GM21526 (cell line): Measurements from ENCODE around the gene BZW2.

Experiments used
- ATAC-seq: cut with Tn5 transposase; IDR thresholded peaks from one replicate; pipeline ENCODE4 v1.9.1; 2021; ENCODE audit warnings: moderate library complexity; ENCODE audit not compliant: unreplicated experiment, low FRiP score

Gene BZW2

DNA sequence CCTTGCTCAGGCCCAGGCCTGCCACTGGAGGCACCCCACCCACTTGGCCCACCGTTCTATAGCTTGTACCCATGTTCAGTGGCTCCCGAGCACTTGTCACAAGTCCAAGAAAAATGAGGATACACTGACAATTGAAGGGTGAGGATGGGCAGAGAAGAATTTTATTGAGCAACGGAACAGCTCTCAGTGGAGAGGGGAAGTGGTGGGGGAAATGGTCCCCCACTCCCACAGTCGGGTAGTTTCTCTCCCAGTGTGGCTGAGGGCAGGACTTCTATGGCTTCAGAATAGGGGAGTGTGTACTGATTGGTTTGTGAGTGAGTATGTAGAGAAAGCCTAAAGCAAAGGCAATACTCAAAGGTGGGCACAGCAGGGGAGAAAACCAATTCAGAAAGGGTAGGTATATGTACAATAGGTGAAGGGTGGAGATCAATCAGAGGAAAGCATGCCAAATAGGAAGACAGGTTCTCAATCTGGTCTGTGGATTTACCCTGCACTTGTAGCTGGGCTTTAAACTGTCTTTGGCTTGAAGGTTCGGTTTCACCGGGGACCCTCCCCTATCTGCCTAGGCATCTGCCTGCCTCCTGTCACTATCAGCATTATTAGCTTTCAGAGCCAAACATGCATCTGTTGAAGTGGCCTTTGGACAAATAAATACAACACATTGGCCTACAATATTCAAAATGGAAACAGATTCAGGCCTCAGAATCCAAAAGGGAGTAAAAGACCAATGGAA lies 98.7 kb downstream of the BZW2 start:
- no peak for ATAC-seq

DNA sequence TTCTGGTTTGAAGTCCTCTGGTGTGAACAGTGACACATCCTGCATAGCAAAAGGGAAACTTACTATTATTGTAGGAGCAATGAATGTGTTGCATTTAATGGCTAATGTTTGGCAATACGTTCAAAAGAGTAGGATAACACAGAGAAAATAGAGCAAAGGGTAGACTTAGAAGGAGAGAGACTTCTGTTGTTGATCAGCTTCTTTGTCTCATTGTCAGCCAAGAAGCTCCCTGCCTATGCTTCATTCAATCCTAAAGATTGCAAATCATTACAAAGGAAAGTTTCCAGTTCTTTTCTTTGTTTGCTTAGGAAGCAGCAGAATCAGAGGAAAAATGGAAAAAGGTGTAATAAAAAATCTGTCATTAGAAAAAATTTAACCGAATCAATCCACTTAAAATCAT lies 99.7 kb downstream of the BZW2 start:
- no peak for ATAC-seq

DNA sequence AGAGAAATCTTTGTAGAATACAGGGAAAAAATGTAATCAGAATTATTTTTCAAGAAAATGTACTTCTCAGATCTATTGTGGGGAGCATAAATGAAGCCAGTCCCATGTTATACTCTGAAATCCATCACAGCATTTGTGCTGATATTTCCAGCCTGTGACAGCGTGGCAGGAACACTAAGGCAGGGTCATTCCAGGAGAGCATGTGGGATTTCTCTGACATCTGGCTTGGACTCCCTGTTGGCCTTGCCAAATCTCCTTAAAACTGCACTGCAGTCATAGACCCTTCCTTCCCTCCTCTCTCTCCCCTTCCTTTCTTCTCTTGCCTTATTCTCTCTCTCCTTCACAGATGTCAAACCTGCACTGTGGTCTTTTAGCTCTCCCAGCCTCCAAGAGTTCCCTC lies 101.1 kb downstream of the BZW2 start:
- no peak for ATAC-seq

DNA sequence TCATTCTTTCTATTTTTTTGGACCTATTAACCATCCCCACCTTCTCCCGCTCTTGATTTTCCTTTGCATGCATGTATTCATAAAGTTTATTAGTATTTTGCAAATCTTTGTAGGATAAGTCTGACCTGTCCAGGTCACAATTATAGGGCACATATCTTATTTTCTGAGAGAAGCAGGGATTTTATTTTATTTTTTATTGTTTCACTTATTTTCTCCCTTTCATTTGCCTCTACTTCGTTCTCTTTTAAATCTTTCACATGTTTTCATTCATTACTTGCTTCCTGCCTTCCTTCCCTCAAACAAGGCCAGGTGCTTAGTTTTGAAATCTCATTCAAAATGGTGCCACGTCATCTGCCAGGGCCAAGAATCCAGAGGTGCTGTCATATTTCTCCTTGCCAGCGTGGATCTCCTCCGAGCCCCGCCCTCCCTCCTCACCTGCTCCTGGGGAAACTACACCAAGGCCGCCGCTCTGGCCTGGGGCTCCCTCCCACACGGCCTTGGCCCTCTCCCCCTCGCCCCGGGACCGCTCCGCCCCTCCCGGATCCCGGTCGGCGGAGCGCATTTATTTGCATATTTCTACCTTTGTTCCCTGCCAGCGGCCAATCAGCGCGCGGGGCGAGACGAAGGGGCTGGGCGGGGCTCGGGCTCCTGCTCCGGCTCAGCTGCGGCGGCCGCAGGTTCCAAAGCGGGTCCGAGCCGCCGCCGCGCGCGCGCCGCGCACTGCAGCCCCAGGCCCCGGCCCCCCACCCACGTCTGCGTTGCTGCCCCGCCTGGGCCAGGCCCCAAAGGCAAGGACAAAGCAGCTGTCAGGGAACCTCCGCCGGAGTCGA lies 107.3 kb downstream of the BZW2 start, which contains the start of gene TSPAN13:
Gene TSPAN13 (plus strand): TSS at position 654 of the 830 bp plus-strand sequence. CDS start 213 bp downstream, outside the sequence.
- ATAC-seq, result peak; percentile 95

DNA sequence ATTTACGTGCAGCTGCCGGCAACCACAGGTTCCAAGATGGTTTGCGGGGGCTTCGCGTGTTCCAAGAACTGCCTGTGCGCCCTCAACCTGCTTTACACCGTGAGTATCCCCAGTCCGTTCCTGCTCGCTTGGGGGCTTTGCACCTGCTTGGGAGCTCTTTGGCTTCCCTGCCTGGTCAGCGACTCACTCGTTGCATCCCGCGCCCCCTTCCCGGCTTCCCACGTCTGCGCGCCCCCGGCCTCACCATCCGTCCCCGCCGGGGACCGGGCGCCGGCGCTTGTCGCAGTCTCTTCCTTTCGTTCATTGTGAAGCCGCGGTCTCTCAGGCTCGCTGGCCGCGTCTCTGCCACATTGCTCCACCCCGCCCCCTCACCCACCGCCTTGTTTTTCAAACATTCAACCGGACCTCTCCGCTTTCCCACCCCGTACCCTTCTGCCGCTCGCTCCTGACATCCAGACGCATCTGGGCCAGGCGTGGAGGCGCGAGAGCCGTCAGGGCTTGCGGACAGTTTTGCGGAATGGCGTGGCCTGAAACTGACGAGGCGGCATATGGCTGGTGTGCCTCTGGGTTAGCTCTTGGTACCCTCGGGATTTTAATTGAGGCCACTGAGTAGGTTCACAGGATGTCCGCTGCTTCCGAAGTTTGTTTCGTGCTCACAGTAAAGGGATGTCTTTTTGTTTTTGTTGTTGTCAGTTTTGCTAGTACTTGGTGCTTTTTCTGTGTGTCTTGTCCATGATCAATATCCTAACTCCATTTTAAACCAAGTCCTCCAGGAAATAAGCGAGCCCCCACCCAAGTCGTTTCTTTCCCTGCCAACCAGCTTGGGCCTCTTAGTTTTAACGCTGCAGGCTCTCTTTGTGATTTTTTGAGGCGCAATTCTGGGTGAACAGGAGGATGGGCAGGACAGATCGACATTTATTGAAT lies 108.2 kb downstream of the BZW2 start:
- ATAC-seq, result peak; percentile 30

DNA sequence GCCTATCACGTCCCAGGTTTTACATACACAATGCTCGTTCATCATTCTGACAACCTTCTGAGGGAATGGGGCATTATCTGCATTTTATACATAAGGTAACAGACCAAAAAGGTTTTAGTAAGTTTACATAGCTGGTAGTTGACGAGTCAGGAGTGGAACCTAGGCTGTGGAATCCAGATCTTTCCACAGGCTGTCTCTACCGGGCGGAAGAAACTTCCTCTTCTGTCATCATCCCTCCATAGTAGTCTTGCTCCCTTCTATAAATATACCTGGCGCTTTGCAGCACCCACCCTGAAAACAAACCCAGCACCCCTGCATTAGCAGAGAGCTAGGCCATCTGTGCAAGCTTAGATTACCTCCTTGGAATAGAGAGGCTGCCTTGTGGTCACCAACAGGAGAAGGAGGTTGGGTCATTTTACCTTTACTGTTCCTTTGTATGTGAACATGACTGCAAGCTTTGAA lies 108.9 kb downstream of the BZW2 start:
- ATAC-seq, result no peak

DNA sequence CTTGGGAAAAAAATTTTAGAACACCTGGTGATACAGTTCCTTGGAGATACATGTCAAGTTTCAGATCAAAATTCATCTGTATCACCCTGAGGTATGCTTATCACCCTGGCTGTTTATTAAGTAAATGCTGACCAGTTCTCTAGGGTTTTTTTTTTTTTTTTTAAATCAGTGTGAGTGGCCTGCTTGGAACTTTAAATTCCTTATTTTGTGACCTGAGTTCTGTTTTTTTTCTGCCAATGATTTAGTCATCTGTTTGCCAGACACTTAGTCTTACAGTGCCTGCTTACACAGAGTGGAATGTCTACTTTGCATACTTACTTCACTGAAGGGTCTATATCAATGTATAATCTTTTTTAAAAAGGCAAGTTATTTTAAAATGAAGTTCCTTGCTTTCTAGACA lies 109.4 kb downstream of the BZW2 start:
- ATAC-seq, result no peak
